Stimulated activated CD8-positive, alpha-beta memory T cell treated with anti-CD3 and anti-CD28 coated beads, Interleukin-7, amount 100 ng/mL, for 48 hours (primary cell): ENCODE measurements around the gene CNOT2.
"Not testable (repeated sequence)": the region's sequence is repeated elsewhere in the genome, so short reads cannot be mapped to it uniquely, and the experiment has no call there.

Source experiments
- DNase-seq, 2 donors: peaks; one replicate each; pipeline ENCODE4 v3.0.0-alpha.2; 2020; ENCODE audit warnings: low read depth in 1 of 2; ENCODE audit errors: extremely low read depth in 1 of 2

Gene CNOT2

DNA sequence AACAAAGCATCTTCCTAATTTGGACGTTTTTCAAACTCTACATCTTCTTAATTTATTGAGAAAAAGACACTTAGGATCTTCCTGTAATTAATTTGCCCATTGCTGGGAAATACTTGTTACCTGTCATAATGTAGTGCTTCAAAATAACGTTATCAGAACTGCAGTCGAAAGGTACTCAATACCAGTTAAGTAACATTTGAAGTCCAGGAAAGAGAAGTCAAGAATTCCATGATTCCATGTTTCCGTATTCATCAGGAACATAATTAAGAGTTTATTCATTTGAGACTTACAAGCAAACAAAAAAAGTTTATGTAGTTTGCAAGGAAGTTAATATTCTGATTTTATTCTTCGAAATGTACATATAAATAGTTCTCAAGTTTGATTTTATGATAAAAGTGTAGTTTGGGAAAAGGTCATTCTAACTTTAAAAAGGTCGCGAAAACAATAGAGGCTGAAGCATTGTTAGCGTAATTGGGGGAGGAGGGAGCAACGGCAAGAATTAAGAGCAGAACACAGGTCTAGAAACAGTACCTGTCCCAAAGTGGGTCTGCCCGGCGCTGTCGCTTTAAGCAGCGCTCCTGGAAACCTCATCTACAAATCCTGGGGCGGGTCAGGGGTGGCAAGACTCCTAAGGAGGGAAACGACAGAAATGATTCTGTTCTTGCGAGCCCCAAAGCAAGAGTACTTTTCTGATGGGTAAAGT is 121.6 kb downstream of the CNOT2 start:
- DNase-seq: no peak

GRCh38 chr12:70365398-70365647 is 122.1 kb downstream of the CNOT2 start:
- no peak for DNase-seq

- peak; percentile 44 to 53 for DNase-seq
Measured at GRCh38 chr12:70365648-70366518, 122.7 kb downstream of the CNOT2 start, which contains the start of gene KCNMB4. KCNMB4 (plus strand) TSS chr12:70366290; CDS start chr12:70366735, 445 bp downstream.

DNA sequence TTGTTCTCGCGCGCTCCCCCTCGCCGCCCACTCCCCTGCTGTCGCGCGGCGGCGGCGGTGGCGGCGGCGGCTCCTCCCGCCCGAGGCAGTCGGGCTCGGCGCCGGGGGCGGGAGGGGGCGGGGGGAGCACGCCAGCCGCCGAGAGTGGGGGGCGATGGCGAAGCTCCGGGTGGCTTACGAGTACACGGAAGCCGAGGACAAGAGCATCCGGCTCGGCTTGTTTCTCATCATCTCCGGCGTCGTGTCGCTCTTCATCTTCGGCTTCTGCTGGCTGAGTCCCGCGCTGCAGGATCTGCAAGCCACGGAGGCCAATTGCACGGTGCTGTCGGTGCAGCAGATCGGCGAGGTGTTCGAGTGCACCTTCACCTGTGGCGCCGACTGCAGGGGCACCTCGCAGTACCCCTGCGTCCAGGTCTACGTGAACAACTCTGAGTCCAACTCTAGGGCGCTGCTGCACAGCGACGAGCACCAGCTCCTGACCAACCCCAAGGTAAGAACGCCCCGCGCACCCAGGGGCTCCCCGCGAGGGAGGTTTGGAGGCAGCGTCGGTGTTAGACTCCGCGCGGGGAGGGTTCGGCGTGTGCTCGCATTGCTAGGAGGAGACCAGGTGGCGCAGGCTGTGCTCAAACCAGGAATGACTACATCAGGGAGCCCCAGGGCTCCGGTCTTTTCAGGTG is 123.5 kb downstream of the CNOT2 start:
- peak; percentile 14 to 27 for DNase-seq

- no peak for DNase-seq
Measured at GRCh38 chr12:70367258-70368141, 124.3 kb downstream of the CNOT2 start.

DNA sequence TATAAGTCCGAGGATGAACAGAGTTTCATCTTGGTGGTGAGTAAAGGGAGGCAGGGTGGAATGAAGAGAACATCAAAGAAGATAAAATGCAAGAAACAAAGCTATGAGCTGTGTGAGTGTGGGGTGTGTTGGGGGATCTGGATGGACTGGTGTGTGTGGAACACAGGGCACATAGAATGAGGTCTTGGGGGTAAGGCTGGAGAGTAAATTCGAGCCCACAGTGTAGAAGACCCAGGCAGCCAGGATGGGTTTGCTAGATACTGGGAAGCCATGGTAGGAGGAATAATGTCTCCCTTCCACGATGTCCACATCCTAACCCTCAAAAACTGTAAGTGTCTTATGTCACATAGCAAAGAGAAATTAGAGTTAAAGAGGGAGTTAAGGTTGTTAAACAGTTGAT is 129.6 kb downstream of the CNOT2 start:
- DNase-seq: no peak

GRCh38 chr12:70379846-70380245 is 136.6 kb downstream of the CNOT2 start:
- DNase-seq: no peak

- no peak for DNase-seq
Measured at GRCh38 chr12:70383484-70383883, 140.3 kb downstream of the CNOT2 start.

- no peak for DNase-seq
Measured at GRCh38 chr12:70383886-70384285, 140.7 kb downstream of the CNOT2 start.

DNA sequence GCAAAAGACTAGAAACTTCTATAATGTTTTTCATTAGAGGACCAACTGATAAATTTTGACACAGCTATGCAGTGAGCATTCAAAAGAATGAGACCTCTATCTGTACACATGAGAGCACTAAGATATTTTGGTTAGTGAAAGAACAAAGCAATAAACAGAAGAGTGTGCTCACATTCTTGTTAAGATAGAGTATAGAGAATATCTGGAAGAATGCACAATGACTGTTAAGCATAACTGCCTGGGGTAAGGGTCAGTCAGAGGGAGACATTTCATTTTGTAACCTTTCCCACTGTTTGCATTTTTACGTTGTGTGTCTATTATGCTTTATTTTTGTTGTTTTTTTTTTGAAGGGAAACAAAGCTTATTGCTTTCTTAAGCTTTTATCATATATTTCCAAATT is 143.5 kb downstream of the CNOT2 start:
- no peak for DNase-seq

- no peak for DNase-seq
Measured at GRCh38 chr12:70389678-70390077, 146.4 kb downstream of the CNOT2 start.

- not testable (repeated sequence) for DNase-seq
Measured at GRCh38 chr12:70392631-70393030, 149.4 kb downstream of the CNOT2 start.

DNA sequence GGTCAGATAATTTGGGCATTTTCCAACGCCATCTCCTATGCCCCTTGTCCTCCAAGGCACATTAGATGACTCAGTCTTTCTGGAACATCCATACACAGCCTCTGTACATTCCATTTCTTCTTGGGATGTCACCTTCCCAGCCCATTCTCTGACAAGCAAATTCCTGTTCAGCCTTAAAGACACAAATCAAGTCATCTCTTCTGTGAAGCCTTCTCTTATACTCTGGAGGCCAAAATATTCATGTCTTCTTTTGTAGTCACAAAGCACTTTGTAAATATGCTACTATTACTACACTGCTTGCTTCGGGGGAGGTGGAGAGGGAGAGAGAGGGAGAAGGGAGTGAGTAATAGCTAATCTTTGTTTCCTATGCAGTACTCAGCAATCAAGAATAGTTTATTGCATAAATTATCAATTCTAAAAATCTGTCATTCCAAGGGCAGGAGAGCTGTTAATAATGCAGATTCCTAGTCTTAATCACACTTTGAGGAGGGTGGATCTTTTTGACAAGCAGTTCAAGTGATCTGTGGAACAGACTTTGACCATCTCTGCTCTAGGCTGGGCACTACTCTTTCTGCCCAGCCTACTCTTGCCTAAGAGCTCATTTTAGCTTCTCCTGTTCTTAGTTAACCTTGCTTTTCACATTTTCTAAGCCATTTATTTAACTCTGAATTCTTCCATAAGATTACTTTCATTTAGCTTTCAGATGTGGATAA is 150.7 kb downstream of the CNOT2 start:
- no peak for DNase-seq

GRCh38 chr12:70398002-70398401 is 154.8 kb downstream of the CNOT2 start:
- no peak for DNase-seq

GRCh38 chr12:70398862-70399261 is 155.6 kb downstream of the CNOT2 start:
- no peak for DNase-seq

DNA sequence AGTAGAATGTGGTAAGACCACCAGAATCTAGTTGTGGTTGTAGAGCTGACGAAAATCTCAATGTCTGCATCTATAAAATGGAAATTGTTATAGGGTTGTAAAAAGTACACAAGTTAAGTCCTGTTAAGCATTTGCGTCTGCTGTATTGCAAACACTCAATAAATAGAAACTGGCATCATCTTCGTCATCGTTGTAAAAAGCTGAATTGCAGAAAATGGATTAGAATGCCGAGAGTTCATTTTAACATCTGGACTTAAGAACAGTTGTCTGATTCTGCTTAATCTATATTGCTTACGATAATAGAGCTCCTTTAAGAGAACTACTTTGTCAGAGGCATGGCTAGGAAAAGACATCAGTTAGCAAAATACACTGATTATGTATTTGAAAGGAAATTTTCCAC is 156.1 kb downstream of the CNOT2 start:
- DNase-seq: no peak

DNA sequence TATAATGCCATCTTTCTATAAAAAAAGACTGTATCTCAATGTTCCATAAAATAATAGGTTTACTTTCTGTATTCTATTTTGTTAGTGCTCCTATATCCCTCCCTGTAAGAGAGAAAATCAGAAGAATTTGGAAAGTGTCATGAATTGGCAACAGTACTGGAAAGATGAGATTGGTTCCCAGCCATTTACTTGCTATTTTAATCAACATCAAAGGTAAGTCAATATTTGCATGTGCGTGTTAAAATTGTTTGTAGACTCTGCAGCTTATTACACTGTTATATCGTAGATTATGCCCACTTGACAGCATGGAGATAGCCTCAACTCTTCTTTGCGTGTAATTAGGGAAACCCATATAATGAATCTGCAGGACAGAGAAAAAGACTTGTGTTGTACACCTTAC is 156.9 kb downstream of the CNOT2 start:
- DNase-seq: no peak

DNA sequence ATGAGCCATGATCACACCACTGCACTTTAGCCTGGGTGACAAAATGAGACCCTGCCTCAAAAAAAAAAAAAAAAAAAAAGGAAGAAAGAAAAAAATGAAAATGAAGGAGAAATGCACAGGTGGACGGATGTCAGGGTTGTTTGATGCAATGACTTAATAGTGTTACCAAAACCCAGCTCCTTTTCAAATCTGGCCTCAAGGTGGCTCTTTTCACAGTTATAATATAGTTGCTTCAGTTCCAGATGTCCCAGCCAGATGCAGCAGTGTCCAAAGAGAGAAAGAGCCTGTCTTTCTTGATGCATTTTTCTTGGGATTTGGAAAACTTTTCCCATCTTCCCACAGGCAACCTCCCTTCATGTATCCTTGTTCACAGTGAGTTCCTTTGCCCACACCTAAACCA is 159.4 kb downstream of the CNOT2 start:
- DNase-seq: no peak

GRCh38 chr12:70403826-70404225 is 160.6 kb downstream of the CNOT2 start:
- no peak for DNase-seq
